C4-2B (cell line): ENCODE results near the gene APCDD1.

Experiments used
- CTCF ChIP-seq: fragments of 450-650 bp; conservative IDR thresholded peaks from 2 replicates; pipeline ENCODE4 v1.5.1; 2017; ENCODE audit warnings: mild to moderate bottlenecking
- ZFX ChIP-seq: fragments of 450-650 bp; IDR thresholded peaks from 2 replicates; pipeline ENCODE4 v1.6.1; 2017

GRCh38 chr18:10453261-10453805 is 1.1 kb upstream of the APCDD1 start:
- no peak for TF ChIP-seq CTCF
- TF ChIP-seq ZFX: no peak
